GM12892 (cell line): ENCODE measurements around the gene ARID1B.

Source experiments
- POLR2A ChIP-seq: IDR thresholded peaks from 2 replicates; pipeline ENCODE4 v1.6.1; 2011; ENCODE audit warnings: low read depth, low read length, control low read depth
- TAF1 ChIP-seq: IDR thresholded peaks from 2 replicates; pipeline ENCODE4 v1.6.1; 2011; ENCODE audit warnings: low read depth, mild to moderate bottlenecking, control low read depth, low read length, borderline replicate concordance

DNA sequence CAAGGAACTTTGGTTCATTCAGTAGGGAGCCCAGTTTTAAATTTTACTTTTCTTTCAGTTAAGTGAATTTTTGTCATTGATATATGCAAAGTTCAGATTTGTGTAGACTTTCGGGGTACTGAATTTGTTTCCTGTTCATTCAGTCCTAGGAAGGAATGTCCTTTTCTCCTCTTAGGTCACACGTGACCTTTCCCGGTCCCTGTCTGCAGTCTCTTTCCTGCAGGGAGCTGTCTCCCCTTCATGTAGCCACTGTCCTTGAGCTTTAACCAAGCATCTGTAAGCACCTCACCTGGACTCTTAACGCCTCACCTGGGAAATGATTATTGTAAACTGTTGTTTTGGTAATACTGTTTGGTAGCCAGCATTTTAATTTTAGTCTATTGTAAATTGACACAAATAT is 190.7 kb downstream of the ARID1B start:
- TF ChIP-seq POLR2A (no peak), TAF1 (no peak)
